RWPE1 (cell line): ENCODE measurements around the gene CTNNA1.
"Not testable (repeated sequence)": the region's sequence is repeated elsewhere in the genome, so short reads cannot be mapped to it uniquely, and the experiment has no call there.

ENCODE experiments used
- CTCF ChIA-PET: fragments of 350-600 bp; sonication (Branson Sonifier 250); formaldehyde crosslinking; extraction: SDS; loops from one replicate; lab custom pipeline; 2021; lab: Yijun Ruan, JAX
- POLR2A ChIA-PET: fragments of 400-600 bp; formaldehyde crosslinking; extraction: SDS; loops from one replicate; lab custom pipeline; 2020; ENCODE audit warnings: antibody characterized with exemption; ENCODE audit not compliant: low non-redundant PET; lab: Yijun Ruan, JAX
- DNase-seq: peaks from one replicate; pipeline ENCODE4 v3.0.0; 2012; ENCODE audit warnings: low spot score
- H3K27ac ChIP-seq: fragments of 450-650 bp; 2 replicates; pipeline ENCODE4 v1.5.1; 2017
- TF ChIP-seq, protein P1 (sequence below): fragments of 450-650 bp; conservative IDR thresholded peaks from 2 replicates; pipeline ENCODE4 v1.5.1; 2017; ENCODE audit warnings: low read depth, mild to moderate bottlenecking

CTNNA1 gene

DNA sequence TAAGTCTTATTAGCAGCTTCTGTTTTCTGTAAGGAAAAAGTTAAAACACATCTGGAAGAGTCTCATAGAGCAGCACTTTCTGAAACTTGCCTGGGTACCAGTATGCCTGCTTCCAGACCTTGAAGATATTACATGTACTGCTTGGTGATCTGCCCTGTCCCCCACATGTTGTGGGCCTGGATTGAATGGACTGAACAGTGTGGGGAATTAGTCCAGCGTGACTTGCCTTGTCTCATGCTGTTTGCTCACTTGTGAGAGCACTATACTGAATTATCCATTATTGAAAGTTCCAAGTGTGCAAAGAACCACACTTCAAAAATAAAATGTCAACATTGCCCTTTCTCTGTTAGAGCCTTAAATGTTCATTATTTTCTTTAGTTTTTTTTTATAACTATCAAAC lies 8.9 kb downstream of the CTNNA1 start:
- TF ChIP-seq, protein P1, sequence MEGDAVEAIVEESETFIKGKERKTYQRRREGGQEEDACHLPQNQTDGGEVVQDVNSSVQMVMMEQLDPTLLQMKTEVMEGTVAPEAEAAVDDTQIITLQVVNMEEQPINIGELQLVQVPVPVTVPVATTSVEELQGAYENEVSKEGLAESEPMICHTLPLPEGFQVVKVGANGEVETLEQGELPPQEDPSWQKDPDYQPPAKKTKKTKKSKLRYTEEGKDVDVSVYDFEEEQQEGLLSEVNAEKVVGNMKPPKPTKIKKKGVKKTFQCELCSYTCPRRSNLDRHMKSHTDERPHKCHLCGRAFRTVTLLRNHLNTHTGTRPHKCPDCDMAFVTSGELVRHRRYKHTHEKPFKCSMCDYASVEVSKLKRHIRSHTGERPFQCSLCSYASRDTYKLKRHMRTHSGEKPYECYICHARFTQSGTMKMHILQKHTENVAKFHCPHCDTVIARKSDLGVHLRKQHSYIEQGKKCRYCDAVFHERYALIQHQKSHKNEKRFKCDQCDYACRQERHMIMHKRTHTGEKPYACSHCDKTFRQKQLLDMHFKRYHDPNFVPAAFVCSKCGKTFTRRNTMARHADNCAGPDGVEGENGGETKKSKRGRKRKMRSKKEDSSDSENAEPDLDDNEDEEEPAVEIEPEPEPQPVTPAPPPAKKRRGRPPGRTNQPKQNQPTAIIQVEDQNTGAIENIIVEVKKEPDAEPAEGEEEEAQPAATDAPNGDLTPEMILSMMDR = no peak
- CTCF ChIA-PET = interaction anchor here (0.7 to 1.2 kb wide), 3 partner anchors 11 to 65 kb away, joined by 3 to 4 read pairs (median 3); no protein-coding TSS in a partner anchor
- POLR2A ChIA-PET = no interaction called here
- H3K27ac ChIP-seq = peak overlapping the region; percentile 33
- no peak for DNase-seq

DNA sequence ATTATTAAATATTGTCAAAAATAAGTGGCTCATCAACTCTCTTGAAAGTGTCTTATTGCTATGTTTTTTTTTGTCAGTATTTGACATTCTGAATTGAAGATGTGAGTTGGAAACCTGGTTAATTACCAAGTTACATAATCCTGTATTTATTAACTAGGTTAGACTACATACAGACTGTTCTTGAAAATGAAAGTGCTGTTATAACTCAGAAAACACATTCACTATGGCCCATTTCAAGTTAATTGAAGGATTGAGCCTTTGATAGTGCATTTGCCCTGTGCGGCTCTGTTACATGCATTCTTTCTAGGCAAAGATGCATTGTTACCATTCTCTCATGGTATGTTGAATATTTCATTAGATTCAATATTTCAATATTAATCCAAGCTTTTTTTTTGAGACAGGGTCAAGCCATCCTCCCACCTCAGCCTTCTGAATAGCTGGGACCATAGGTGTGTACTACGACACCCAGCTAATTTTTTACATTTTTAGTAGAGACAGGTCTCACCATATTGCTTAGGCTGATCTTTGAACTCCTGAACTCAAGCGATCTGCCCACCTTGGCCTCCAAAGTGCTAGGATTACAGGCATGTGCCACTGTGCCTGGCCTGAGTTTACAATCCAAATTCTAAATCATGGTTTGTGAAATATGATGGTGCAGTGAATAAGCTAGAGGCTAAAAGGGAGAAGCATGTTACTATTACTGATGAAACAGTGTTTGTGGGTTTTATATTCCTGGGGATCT lies 10.0 kb downstream of the CTNNA1 start:
- CTCF ChIA-PET = interaction anchor here (0.5 to 1.2 kb wide), 9 partner anchors 10 to 300 kb away, joined by 3 to 5 read pairs (median 3); no protein-coding TSS in a partner anchor
- POLR2A ChIA-PET = no interaction called here
- DNase-seq = no peak
- TF ChIP-seq, protein P1 = no peak
- no peak overlapping the region for H3K27ac ChIP-seq

DNA sequence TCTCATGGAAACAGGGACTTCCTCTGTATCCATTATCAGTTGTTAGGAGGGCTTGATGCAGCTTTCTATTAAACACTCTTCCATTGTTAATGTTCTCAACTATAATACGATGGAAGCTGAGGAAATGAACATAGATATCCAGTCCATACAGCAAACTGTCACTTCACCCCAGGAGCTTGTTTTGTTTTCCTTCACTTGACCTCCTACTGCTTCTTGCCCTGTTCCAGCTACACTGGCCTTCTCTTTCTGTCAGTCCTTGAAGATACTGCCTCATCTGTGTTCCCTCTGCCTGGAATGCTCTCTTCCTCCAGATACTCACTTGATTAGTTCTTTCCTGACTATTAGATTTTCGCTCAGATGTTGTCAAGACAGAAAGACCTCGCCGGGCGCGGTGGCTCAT lies 17.1 kb downstream of the CTNNA1 start:
- DNase-seq = no peak
- POLR2A ChIA-PET = no interaction called here
- CTCF ChIA-PET = no interaction called here
- TF ChIP-seq, protein P1 = no peak
- H3K27ac ChIP-seq = no peak overlapping the region

DNA sequence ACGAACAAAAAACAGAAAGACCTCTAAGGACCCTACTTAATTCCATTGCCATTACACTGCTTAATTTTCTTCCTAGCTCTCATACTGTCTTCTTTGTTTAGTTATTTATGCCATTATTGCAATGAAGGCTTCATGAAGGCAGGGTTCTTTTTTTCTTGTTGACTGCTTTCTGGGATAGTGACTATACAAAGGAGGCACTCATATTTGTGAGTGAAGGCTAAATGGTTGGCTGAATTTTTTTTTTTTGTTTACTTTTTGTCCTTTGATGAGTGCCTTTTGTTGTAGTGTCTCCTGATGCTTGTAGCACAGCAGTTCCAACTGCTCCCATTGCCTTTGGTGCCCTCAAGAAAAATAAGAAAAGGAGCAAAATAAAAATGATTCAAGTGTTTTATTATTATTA lies 17.8 kb downstream of the CTNNA1 start:
- POLR2A ChIA-PET = no interaction called here
- H3K27ac ChIP-seq = no peak overlapping the region
- TF ChIP-seq, protein P1 = no peak
- DNase-seq = no peak
- CTCF ChIA-PET = interaction anchor here (0.6 to 1.8 kb wide), 3 partner anchors 19 to 402 kb away, joined by 3 to 9 read pairs (median 3); no protein-coding TSS in a partner anchor

DNA sequence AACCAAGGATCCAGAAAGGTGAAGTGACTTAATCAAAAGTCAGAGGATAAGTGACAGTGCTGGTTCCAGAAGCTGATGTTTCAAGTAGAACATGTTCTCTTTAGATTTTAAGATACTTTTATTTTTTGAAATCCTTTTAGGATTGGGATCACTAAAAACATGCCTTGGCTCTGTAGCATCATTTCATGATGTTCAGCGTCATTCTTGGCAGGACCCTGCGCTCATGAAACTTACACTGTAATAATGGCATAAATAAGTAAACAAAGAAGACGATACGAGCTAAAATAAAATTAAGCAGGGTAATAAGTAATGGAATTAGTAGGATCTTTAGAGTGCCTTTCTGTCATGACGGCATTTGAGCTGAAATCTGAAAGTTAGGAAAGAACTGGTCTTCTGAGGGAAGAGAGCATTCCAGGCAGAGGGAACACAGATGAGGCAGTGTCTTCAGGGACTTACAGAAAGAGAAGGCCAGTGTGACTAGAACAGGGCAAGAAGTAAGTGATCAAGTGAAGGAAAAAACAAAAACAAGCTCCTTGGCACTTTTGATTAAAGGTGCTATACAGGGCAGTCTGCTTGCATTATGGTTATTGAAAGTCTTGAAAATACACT lies 19.9 kb downstream of the CTNNA1 start:
- no peak for DNase-seq
- ChIA-PET POLR2A (no interaction called here), CTCF (interaction anchor here (0.6 to 1.1 kb wide), 3 partner anchors 10 to 790 kb away, joined by 3 to 4 read pairs (median 4); no protein-coding TSS in a partner anchor)

DNA sequence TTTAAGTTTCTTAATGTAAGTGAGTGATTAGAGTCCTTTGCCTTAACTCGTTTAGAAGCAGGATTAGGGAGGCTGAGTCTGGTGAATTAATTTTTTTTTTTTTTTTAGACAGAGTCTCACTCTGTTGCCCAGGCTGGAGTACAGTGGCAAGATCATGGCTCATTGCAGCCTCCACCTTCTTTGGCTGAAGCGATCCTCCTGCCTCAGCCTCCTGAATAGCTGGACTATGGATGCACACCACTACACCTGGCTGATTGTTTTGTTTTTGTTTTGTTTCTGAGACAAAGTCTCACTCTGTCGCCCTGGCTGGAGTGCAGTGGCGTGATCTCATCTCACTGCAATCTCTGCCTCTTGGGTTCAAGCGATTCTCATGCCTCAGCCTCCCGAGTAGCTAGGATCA lies 20.4 kb downstream of the CTNNA1 start:
- CTCF ChIA-PET = interaction anchor here (0.7 kb wide), 1 partner anchor 789 kb away, joined by 3 read pairs; no protein-coding TSS in a partner anchor
- POLR2A ChIA-PET, DNase-seq, H3K27ac ChIP-seq: not testable (repeated sequence)

More for the DNA sequence above, 19.9 kb downstream of the CTNNA1 start:
- no peak overlapping the region for H3K27ac ChIP-seq
- TF ChIP-seq, protein P1 = no peak
